HepG2 (cell line): ENCODE data around the gene SS18L1. TPM values are rescaled to one million over a fixed set of nuclear protein-coding genes. Genes with fewer than 3 reads are reported as not detected.

Source experiments
- ADNP ChIP-seq: sonication (generic); formaldehyde crosslinking; IDR thresholded peaks from 2 replicates; pipeline ENCODE4 v1.4.0; 2020; ENCODE audit warnings: missing genetic modification reagents
- CBX2 ChIP-seq, 2 experiments: fragments of 200-600 bp in 1 of 2; sonication (generic); formaldehyde crosslinking in 1 of 2; IDR thresholded peaks; 2 replicates each; pipeline versions ENCODE4 v1.7.0 to v1.8.1; 2018 to 2022; ENCODE audit warnings: low read depth in 2 of 2, low read length in 1 of 2, mild to moderate bottlenecking in 1 of 2, missing genetic modification reagents in 1 of 2
- DMAP1 ChIP-seq: IDR thresholded peaks from 2 replicates; pipeline ENCODE4 v1.6.1; 2016
- EP300 ChIP-seq, 3 experiments: sonication (generic) in 1 of 3; formaldehyde crosslinking in 1 of 3; IDR thresholded peaks; 2 replicates each; pipeline versions ENCODE4 v1.5.1 to v1.6.1; 2011 to 2020; ENCODE audit warnings: low read depth in 2 of 3, low read length in 2 of 3, borderline replicate concordance in 1 of 3, improper control_type of control experiment in 1 of 3, mild to moderate bottlenecking in 1 of 3, missing genetic modification reagents in 1 of 3, moderate library complexity in 1 of 3
- GPN1 ChIP-seq: sonication (generic); formaldehyde crosslinking; IDR thresholded peaks from 2 replicates; pipeline ENCODE4 v1.5.1; 2020; ENCODE audit warnings: missing genetic modification reagents, borderline replicate concordance
- GZF1 ChIP-seq: sonication (generic); formaldehyde crosslinking; IDR thresholded peaks from 2 replicates; pipeline ENCODE4 v1.5.1; 2020; ENCODE audit warnings: mild to moderate bottlenecking, missing genetic modification reagents
- HOXA5 ChIP-seq: sonication (generic); formaldehyde crosslinking; IDR thresholded peaks from 2 replicates; pipeline ENCODE4 v1.4.0; 2020; ENCODE audit warnings: missing genetic modification reagents
- NPAS2 ChIP-seq: sonication (generic); formaldehyde crosslinking; IDR thresholded peaks from 2 replicates; pipeline ENCODE4 v1.8.0; 2022; ENCODE audit warnings: mild to moderate bottlenecking, missing genetic modification reagents, borderline replicate concordance
- PAF1 ChIP-seq: IDR thresholded peaks from 2 replicates; pipeline ENCODE4 v1.6.1; 2016; ENCODE audit warnings: missing genetic modification reagents, missing compliant biosample characterization
- POLR2G ChIP-seq: fragments of 200-400 bp; formaldehyde crosslinking; IDR thresholded peaks from 2 replicates; pipeline ENCODE4 v1.6.1; 2018; ENCODE audit warnings: mild to moderate bottlenecking, low read depth, low read length, moderate library complexity
- SAP130 ChIP-seq: IDR thresholded peaks from 2 replicates; pipeline ENCODE4 v1.6.1; 2016; ENCODE audit warnings: low read depth
- ZBTB7B ChIP-seq: sonication (generic); formaldehyde crosslinking; IDR thresholded peaks from 2 replicates; pipeline ENCODE4 v1.4.0; 2020; ENCODE audit warnings: missing genetic modification reagents
- ZKSCAN1 ChIP-seq: fragments of 150-350 bp; IDR thresholded peaks from 2 replicates; pipeline ENCODE4 v1.6.1; 2014; ENCODE audit warnings: low read length
- ZNF234 ChIP-seq: sonication (generic); formaldehyde crosslinking; conservative IDR thresholded peaks from 2 replicates; pipeline ENCODE4 v1.5.1; 2020; ENCODE audit warnings: mild to moderate bottlenecking, missing genetic modification reagents
- ZNF496 ChIP-seq: sonication (generic); formaldehyde crosslinking; IDR thresholded peaks from 2 replicates; pipeline ENCODE4 v1.8.1; 2023; ENCODE audit warnings: mild to moderate bottlenecking, moderate library complexity, missing genetic modification reagents; ENCODE audit not compliant: insufficient replicate concordance
- ZNF549 ChIP-seq: sonication (generic); formaldehyde crosslinking; IDR thresholded peaks from 2 replicates; pipeline ENCODE4 v1.5.0; 2020; ENCODE audit warnings: missing genetic modification reagents
- ZNF776 ChIP-seq: sonication (generic); formaldehyde crosslinking; IDR thresholded peaks from 2 replicates; pipeline ENCODE4 v1.4.0; 2020; ENCODE audit warnings: mild to moderate bottlenecking, missing genetic modification reagents
- ZSCAN29 ChIP-seq: sonication (generic); formaldehyde crosslinking; conservative IDR thresholded peaks from 2 replicates; pipeline ENCODE4 v1.4.0; 2020; ENCODE audit warnings: mild to moderate bottlenecking, missing genetic modification reagents
- polyA plus RNA-seq, 8 experiments: library from polyadenylated mRNA; depleted of rRNA in 3 of 8; stranded (reverse) in 7 of 8; unstranded in 1 of 8; fragments of >200 nt; fragmentation: Illumina TruSeq in 4 of 8; extraction: Trizol in 4 of 8; gene quantifications; 2 replicates each; pipeline versions ENCODE4 v1.2.1 to v1.2.3, GENCODE V29; 2011 to 2016; ENCODE audit warnings: low read depth in 4 of 8, missing spikeins in 1 of 8, mixed read lengths in 1 of 8; ENCODE audit not compliant: insufficient read depth in 1 of 8
- total RNA-seq, 5 experiments: library from RNA; depleted of rRNA; stranded (reverse); fragments of >200 nt; fragmentation: Illumina TruSeq; extraction: Trizol; gene quantifications; 2 replicates each; pipeline ENCODE4 v1.2.3, GENCODE V29; 2016; ENCODE audit warnings: low read depth in 1 of 5
- TF ChIP-seq, protein P1 (sequence below): sonication (generic); formaldehyde crosslinking; IDR thresholded peaks from 2 replicates; pipeline ENCODE4 v1.4.0; 2020; ENCODE audit warnings: missing genetic modification reagents
- TF ChIP-seq, protein P2 (sequence below): sonication (generic); formaldehyde crosslinking; IDR thresholded peaks from 2 replicates; pipeline ENCODE4 v1.5.1; 2020; ENCODE audit warnings: mild to moderate bottlenecking, missing genetic modification reagents, borderline replicate concordance
- TF ChIP-seq, protein P3 (sequence below): sonication (generic); formaldehyde crosslinking; IDR thresholded peaks from 2 replicates; pipeline ENCODE4 v1.5.1; 2020; ENCODE audit warnings: missing genetic modification reagents, mild to moderate bottlenecking, borderline replicate concordance
- TF ChIP-seq, protein P4 (sequence below): sonication (generic); formaldehyde crosslinking; IDR thresholded peaks from 2 replicates; pipeline ENCODE4 v1.5.1; 2020; ENCODE audit warnings: missing genetic modification reagents, mild to moderate bottlenecking, borderline replicate concordance

The SS18L1 gene
- total and polyA plus RNA-seq, 2 of the 13 experiments (the other 11 are each of a cell fraction or from before 2014, with no cell fraction given), result 17.8 to 27.6 TPM

DNA sequence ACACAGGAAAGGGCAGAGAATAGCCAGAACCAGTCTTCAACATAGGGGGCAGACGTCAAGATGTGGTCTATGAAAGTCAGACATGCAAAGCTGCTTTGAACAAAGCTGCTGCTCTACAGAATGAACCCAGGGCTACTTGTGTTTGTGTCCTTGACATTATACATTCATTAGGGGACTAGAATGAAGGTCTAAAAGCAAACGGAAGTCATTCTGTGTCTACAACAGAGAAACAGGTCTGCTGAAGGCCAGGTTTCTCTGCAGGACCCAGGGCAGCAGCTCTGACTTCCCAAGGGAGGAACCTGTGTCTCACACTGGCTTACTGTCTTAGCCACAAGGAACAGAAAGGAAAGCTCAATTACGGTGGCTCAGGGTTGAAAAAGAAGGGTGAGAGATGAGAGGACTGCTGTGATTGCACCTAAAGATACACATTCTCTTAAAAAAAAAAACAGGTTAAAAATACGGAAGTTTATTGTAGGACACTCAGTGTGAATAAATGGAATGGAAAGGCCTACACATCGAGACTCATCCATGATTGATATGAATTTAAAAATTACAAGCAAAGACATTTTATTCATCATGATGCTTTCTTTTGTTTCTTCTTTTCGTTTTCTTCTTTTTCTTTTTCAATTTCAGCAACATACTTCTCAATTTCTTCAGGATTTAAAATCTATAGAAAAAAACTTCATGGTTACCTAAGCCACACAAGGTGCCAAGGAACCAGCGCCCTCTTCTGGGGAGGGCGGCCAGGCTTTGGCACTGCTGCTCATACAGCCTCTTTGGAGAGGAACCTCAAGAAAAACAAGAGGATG lies 7.1 kb upstream of the SS18L1 start (continued):
- TF ChIP-seq SAP130 (peak; percentile 56), ZKSCAN1 (no peak), ZSCAN29 (CRISPR knock-in tag) (no peak), HOXA5 (CRISPR knock-in tag) (0 out of 2 replicates have a peak, but pooled peaks have one; percentile 38), ZNF776 (CRISPR knock-in tag) (no peak), POLR2G (peak; percentile 54; the same call in 1 of the 2 replicates), ZNF549 (CRISPR knock-in tag) (no peak), PAF1 (CRISPR knock-in tag) (no peak), CBX2 (IDR thresholded peaks at IDR 0.05; ENCODE audit: low read depth, low read length) (no peak), CBX2 (CRISPR knock-in tag; IDR thresholded peaks at IDR 0.05; ENCODE audit: low read depth) (no peak), ADNP (no peak), GPN1 (no peak), ZNF496 (CRISPR knock-in tag) (no peak), GZF1 (no peak), EP300 (IDR thresholded peaks at IDR 0.05; ENCODE audit: low read depth in 2 of 2, low read length in 2 of 2) (no peak), EP300 (CRISPR knock-in tag; IDR thresholded peaks at IDR 0.05; ENCODE audit: borderline replicate concordance) (no peak), ZBTB7B (no peak), NPAS2 (CRISPR knock-in tag) (no peak), ZNF234 (CRISPR knock-in tag) (no peak), DMAP1 (CRISPR knock-in tag) (no peak)
- TF ChIP-seq, protein P1, sequence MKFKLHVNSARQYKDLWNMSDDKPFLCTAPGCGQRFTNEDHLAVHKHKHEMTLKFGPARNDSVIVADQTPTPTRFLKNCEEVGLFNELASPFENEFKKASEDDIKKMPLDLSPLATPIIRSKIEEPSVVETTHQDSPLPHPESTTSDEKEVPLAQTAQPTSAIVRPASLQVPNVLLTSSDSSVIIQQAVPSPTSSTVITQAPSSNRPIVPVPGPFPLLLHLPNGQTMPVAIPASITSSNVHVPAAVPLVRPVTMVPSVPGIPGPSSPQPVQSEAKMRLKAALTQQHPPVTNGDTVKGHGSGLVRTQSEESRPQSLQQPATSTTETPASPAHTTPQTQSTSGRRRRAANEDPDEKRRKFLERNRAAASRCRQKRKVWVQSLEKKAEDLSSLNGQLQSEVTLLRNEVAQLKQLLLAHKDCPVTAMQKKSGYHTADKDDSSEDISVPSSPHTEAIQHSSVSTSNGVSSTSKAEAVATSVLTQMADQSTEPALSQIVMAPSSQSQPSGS (CRISPR knock-in tag), result peak; percentile 30; the same call in 1 of the 2 replicates
- TF ChIP-seq, protein P2, sequence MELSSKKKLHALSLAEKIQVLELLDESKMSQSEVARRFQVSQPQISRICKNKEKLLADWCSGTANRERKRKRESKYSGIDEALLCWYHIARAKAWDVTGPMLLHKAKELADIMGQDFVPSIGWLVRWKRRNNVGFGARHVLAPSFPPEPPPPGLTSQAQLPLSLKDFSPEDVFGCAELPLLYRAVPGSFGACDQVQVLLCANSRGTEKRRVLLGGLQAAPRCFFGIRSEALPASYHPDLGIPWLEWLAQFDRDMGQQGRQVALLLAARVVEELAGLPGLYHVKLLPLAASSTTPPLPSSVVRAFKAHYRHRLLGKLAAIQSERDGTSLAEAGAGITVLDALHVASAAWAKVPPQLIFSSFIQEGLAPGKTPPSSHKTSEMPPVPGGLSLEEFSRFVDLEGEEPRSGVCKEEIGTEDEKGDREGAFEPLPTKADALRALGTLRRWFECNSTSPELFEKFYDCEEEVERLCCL (CRISPR knock-in tag), result no peak
- TF ChIP-seq, protein P3, sequence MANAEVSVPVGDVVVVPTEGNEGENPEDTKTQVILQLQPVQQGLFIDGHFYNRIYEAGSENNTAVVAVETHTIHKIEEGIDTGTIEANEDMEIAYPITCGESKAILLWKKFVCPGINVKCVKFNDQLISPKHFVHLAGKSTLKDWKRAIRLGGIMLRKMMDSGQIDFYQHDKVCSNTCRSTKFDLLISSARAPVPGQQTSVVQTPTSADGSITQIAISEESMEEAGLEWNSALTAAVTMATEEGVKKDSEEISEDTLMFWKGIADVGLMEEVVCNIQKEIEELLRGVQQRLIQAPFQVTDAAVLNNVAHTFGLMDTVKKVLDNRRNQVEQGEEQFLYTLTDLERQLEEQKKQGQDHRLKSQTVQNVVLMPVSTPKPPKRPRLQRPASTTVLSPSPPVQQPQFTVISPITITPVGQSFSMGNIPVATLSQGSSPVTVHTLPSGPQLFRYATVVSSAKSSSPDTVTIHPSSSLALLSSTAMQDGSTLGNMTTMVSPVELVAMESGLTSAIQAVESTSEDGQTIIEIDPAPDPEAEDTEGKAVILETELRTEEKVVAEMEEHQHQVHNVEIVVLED (CRISPR knock-in tag), result 0 out of 2 replicates have a peak, but pooled peaks have one; percentile 9
- TF ChIP-seq, protein P4, sequence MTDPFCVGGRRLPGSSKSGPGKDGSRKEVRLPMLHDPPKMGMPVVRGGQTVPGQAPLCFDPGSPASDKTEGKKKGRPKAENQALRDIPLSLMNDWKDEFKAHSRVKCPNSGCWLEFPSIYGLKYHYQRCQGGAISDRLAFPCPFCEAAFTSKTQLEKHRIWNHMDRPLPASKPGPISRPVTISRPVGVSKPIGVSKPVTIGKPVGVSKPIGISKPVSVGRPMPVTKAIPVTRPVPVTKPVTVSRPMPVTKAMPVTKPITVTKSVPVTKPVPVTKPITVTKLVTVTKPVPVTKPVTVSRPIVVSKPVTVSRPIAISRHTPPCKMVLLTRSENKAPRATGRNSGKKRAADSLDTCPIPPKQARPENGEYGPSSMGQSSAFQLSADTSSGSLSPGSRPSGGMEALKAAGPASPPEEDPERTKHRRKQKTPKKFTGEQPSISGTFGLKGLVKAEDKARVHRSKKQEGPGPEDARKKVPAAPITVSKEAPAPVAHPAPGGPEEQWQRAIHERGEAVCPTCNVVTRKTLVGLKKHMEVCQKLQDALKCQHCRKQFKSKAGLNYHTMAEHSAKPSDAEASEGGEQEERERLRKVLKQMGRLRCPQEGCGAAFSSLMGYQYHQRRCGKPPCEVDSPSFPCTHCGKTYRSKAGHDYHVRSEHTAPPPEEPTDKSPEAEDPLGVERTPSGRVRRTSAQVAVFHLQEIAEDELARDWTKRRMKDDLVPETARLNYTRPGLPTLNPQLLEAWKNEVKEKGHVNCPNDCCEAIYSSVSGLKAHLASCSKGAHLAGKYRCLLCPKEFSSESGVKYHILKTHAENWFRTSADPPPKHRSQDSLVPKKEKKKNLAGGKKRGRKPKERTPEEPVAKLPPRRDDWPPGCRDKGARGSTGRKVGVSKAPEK, result peak; percentile 22; the same call in 1 of the 2 replicates
